ENCODE data around the gene MTMR1.

DNA sequence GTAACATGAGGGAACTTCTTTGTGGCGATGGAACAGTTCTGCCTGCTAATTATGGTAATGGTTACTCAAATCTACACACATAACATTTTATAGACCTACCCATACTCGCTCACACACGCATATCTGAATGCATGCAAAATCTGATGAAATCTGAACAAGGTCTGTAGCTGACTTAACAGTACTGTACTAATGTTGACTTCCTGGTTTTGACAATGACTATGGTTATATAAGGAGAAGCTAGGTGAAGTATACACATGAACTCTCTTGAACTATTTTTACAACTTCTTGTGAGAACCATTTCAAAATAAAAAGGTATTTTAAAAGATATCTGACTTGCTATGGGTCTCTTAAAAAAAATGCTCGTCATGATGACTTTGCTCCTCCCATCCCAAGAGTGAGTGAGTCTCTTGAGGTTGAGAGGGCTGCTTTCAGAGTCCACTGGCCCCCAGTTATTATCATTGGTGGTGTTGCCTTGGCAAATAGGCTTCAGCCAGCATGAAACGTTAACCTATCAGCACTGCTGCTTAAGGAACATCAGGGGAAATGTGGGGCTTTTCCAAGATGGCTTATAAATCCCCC, 99.8 kb downstream of the MTMR1 start:
- TF ChIP-seq, protein P1, sequence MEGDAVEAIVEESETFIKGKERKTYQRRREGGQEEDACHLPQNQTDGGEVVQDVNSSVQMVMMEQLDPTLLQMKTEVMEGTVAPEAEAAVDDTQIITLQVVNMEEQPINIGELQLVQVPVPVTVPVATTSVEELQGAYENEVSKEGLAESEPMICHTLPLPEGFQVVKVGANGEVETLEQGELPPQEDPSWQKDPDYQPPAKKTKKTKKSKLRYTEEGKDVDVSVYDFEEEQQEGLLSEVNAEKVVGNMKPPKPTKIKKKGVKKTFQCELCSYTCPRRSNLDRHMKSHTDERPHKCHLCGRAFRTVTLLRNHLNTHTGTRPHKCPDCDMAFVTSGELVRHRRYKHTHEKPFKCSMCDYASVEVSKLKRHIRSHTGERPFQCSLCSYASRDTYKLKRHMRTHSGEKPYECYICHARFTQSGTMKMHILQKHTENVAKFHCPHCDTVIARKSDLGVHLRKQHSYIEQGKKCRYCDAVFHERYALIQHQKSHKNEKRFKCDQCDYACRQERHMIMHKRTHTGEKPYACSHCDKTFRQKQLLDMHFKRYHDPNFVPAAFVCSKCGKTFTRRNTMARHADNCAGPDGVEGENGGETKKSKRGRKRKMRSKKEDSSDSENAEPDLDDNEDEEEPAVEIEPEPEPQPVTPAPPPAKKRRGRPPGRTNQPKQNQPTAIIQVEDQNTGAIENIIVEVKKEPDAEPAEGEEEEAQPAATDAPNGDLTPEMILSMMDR (IDR thresholded peaks at IDR 0.05; ENCODE audit: low read length), result no peak
- TF ChIP-seq EZH2phosphoT487 (IDR thresholded peaks at IDR 0.05; ENCODE audit: low read length), result no peak
- no peak for TF ChIP-seq EZH2 (optimal IDR thresholded peaks at IDR 0.05; ENCODE audit: low read depth, low read length)
